ENCODE measurements around the gene MRPL43. TPM values are rescaled to one million over a fixed set of nuclear protein-coding genes. Genes with fewer than 3 reads are reported as not detected.

The MRPL43 gene
- total RNA-seq, 1 experiment from 2014 or later: 91.3 TPM

DNA sequence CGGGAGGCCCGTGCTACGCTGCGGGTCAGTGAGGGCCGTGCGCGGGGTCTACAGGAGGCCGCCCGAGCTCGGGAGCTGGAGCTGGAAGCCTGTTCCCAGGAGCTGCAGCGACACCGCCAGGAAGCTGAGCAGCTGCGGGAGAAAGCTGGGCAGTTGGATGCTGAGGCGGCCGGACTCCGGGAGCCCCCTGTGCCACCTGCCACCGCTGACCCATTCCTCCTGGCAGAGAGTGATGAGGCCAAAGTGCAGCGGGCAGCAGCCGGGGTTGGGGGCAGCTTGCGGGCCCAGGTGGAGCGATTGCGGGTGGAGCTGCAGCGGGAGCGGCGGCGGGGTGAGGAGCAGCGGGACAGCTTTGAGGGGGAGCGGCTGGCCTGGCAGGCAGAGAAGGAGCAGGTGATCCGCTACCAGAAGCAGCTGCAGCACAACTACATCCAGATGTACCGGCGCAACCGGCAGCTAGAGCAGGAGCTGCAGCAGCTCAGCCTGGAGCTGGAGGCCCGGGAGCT, 19.3 kb upstream of the MRPL43 start (continued):
- TF ChIP-seq, protein P1, sequence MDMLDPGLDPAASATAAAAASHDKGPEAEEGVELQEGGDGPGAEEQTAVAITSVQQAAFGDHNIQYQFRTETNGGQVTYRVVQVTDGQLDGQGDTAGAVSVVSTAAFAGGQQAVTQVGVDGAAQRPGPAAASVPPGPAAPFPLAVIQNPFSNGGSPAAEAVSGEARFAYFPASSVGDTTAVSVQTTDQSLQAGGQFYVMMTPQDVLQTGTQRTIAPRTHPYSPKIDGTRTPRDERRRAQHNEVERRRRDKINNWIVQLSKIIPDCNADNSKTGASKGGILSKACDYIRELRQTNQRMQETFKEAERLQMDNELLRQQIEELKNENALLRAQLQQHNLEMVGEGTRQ (CRISPR knock-in tag; IDR thresholded peaks at IDR 0.05): no peak

DNA sequence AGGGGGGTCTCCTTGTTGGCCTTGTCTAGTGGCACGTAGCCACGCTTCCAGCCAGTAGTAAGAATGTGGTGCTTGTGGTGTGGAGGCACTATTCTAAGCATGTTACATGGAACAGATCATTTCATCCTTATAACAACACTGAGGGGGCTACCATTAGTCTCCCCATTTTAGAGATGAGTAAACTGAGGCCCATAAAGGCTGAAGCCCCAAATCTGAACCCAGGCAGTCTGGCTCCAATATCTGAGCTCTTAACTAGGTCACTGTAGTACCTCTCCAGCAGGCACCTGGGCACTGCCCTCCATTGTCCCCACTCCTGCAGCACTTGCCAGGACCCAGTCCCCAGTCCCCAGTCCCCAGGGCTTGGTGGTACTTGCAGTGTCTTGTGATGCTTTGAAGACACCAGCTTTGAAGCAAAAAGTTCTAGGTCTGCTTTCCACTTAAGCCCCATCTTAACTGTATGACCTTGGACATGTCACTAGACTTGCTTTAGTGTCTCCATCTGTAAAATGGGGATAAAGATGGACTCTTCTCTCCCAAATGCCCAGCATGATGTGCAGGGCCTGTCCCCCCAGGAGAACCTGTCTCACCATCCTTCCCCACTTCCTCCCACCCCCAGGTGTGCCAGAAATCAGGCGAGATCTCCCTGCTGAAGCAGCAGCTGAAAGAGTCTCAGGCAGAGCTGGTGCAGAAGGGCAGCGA, 18.7 kb upstream of the MRPL43 start:
- no peak for ATAC-seq
- no peaks in the 10 kb centered on the region for H3K9me3 Mint-ChIP-seq
- peaks cover 13% of the 10 kb centered on the region for H3K36me3 Mint-ChIP-seq
- TF ChIP-seq NR3C1 (CRISPR knock-in tag; conservative IDR thresholded peaks at IDR 0.05; ENCODE audit: low read depth) (no peak), NFATC4 (CRISPR knock-in tag; IDR thresholded peaks at IDR 0.05) (no peak), SMAD4 (CRISPR knock-in tag; IDR thresholded peaks at IDR 0.05) (no peak), MYBL2 (CRISPR knock-in tag; IDR thresholded peaks at IDR 0.05) (no peak)
- TF ChIP-seq, protein P2, sequence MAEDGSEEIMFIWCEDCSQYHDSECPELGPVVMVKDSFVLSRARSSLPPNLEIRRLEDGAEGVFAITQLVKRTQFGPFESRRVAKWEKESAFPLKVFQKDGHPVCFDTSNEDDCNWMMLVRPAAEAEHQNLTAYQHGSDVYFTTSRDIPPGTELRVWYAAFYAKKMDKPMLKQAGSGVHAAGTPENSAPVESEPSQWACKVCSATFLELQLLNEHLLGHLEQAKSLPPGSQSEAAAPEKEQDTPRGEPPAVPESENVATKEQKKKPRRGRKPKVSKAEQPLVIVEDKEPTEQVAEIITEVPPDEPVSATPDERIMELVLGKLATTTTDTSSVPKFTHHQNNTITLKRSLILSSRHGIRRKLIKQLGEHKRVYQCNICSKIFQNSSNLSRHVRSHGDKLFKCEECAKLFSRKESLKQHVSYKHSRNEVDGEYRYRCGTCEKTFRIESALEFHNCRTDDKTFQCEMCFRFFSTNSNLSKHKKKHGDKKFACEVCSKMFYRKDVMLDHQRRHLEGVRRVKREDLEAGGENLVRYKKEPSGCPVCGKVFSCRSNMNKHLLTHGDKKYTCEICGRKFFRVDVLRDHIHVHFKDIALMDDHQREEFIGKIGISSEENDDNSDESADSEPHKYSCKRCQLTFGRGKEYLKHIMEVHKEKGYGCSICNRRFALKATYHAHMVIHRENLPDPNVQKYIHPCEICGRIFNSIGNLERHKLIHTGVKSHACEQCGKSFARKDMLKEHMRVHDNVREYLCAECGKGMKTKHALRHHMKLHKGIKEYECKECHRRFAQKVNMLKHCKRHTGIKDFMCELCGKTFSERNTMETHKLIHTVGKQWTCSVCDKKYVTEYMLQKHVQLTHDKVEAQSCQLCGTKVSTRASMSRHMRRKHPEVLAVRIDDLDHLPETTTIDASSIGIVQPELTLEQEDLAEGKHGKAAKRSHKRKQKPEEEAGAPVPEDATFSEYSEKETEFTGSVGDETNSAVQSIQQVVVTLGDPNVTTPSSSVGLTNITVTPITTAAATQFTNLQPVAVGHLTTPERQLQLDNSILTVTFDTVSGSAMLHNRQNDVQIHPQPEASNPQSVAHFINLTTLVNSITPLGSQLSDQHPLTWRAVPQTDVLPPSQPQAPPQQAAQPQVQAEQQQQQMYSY (CRISPR knock-in tag; IDR thresholded peaks at IDR 0.05): no peak
- no peak overlapping the region for H3K27ac Mint-ChIP-seq
- DNase-seq (ENCODE audit: low spot score): no peak
- CTCF ChIA-PET: interaction anchor here (0.7 to 7.2 kb wide), 4 partner anchors 9 to 44 kb away, joined by 3 to 273 read pairs (median 5); partner anchors contain the start of genes LZTS2 and SEMA4G
- no peak overlapping the region for H3K4me3 Mint-ChIP-seq
- H3K27me3 Mint-ChIP-seq (ENCODE audit: low read depth): no peaks in the 10 kb centered on the region
- POLR2A ChIA-PET: interaction anchor here (1.1 kb wide), 1 partner anchor 9 kb away, joined by 3 read pairs; no protein-coding TSS in a partner anchor
- H3K4me1 Mint-ChIP-seq: peaks cover 12% of the 10 kb centered on the region

DNA sequence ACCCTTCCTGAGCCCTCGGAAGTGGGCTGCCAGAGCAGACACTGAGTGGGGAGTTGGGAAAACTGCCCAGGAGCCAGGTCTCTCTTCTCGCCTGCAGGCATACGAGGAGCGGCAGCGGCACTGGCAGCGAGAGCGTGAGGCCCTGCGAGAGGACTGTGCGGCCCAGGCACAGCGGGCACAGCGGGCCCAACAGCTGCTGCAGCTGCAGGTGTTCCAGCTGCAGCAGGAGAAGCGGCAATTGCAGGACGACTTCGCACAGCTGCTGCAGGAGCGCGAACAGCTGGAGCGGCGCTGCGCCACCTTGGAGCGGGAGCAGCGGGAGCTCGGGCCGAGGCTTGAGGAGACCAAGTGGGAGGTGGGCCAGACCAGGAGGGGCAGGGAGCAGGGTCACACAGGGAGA, 18.1 kb upstream of the MRPL43 start:
- TF ChIP-seq GTF2I (CRISPR knock-in tag; conservative IDR thresholded peaks at IDR 0.05): no peak
- TF ChIP-seq, protein P3, sequence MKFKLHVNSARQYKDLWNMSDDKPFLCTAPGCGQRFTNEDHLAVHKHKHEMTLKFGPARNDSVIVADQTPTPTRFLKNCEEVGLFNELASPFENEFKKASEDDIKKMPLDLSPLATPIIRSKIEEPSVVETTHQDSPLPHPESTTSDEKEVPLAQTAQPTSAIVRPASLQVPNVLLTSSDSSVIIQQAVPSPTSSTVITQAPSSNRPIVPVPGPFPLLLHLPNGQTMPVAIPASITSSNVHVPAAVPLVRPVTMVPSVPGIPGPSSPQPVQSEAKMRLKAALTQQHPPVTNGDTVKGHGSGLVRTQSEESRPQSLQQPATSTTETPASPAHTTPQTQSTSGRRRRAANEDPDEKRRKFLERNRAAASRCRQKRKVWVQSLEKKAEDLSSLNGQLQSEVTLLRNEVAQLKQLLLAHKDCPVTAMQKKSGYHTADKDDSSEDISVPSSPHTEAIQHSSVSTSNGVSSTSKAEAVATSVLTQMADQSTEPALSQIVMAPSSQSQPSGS (CRISPR knock-in tag; IDR thresholded peaks at IDR 0.05; ENCODE audit: borderline replicate concordance, low read depth): no peak
- TF ChIP-seq, protein P4, sequence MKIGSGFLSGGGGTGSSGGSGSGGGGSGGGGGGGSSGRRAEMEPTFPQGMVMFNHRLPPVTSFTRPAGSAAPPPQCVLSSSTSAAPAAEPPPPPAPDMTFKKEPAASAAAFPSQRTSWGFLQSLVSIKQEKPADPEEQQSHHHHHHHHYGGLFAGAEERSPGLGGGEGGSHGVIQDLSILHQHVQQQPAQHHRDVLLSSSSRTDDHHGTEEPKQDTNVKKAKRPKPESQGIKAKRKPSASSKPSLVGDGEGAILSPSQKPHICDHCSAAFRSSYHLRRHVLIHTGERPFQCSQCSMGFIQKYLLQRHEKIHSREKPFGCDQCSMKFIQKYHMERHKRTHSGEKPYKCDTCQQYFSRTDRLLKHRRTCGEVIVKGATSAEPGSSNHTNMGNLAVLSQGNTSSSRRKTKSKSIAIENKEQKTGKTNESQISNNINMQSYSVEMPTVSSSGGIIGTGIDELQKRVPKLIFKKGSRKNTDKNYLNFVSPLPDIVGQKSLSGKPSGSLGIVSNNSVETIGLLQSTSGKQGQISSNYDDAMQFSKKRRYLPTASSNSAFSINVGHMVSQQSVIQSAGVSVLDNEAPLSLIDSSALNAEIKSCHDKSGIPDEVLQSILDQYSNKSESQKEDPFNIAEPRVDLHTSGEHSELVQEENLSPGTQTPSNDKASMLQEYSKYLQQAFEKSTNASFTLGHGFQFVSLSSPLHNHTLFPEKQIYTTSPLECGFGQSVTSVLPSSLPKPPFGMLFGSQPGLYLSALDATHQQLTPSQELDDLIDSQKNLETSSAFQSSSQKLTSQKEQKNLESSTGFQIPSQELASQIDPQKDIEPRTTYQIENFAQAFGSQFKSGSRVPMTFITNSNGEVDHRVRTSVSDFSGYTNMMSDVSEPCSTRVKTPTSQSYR (CRISPR knock-in tag; IDR thresholded peaks at IDR 0.05): no peak
- TF ChIP-seq, protein P5, sequence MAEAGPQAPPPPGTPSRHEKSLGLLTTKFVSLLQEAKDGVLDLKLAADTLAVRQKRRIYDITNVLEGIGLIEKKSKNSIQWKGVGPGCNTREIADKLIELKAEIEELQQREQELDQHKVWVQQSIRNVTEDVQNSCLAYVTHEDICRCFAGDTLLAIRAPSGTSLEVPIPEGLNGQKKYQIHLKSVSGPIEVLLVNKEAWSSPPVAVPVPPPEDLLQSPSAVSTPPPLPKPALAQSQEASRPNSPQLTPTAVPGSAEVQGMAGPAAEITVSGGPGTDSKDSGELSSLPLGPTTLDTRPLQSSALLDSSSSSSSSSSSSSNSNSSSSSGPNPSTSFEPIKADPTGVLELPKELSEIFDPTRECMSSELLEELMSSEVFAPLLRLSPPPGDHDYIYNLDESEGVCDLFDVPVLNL (CRISPR knock-in tag; IDR thresholded peaks at IDR 0.05; ENCODE audit: borderline replicate concordance, low read depth): no peak
- H3K27me3 Mint-ChIP-seq (ENCODE audit: low read depth): no peaks in the 10 kb centered on the region
- CTCF ChIA-PET: interaction anchor here (0.7 to 12.2 kb wide), 3 partner anchors 9 to 45 kb away, joined by 3 to 277 read pairs (median 7); no protein-coding TSS in a partner anchor
- DNase-seq (ENCODE audit: low spot score) (no peak), ATAC-seq (no peak)
- no peak overlapping the region for H3K4me3 Mint-ChIP-seq
- H3K9me3 Mint-ChIP-seq: no peaks in the 10 kb centered on the region
- POLR2A ChIA-PET: no interaction called here
- no peak overlapping the region for H3K27ac Mint-ChIP-seq
- H3K36me3 Mint-ChIP-seq: peaks cover 13% of the 10 kb centered on the region
- peaks cover 17% of the 10 kb centered on the region for H3K4me1 Mint-ChIP-seq
